GM12878 (cell line): ENCODE results near the gene SEMA4D.

Experiments used
- CBFB ChIP-seq: IDR thresholded peaks from 2 replicates; pipeline ENCODE4 v1.6.1; 2016; ENCODE audit warnings: antibody characterized with exemption, low read depth
- CREB1 ChIP-seq: IDR thresholded peaks from 2 replicates; pipeline ENCODE4 v1.6.1; 2012; ENCODE audit warnings: low read depth, mild to moderate bottlenecking, inconsistent platforms
- EZH2 ChIP-seq: IDR thresholded peaks from 2 replicates; pipeline ENCODE4 v1.6.1; 2012; ENCODE audit warnings: low read depth, mild to moderate bottlenecking, control low read depth, inconsistent platforms, low read length, borderline replicate concordance; ENCODE audit not compliant: control insufficient read depth
- FOXM1 ChIP-seq: IDR thresholded peaks from 2 replicates; pipeline ENCODE4 v1.6.1; 2012; ENCODE audit warnings: low read depth, mild to moderate bottlenecking, inconsistent platforms, low read length, moderate library complexity
- NR2C2 ChIP-seq: IDR thresholded peaks from 2 replicates; pipeline ENCODE4 v1.6.1; 2011; ENCODE audit warnings: borderline replicate concordance, low read depth; ENCODE audit not compliant: control insufficient read depth, insufficient read length
- RBBP5 ChIP-seq: fragments of 200-600 bp; sonication (generic); conservative IDR thresholded peaks from 2 replicates; pipeline ENCODE4 v1.6.1; 2016
- RCOR1 ChIP-seq: conservative IDR thresholded peaks from 2 replicates; pipeline ENCODE4 v1.6.1; 2012; ENCODE audit warnings: low read depth, low read length, improper control_type of control experiment
- TF ChIP-seq, protein P1 (sequence below): IDR thresholded peaks from 2 replicates; pipeline ENCODE4 v1.6.1; 2012; ENCODE audit warnings: low read depth, low read length, improper control_type of control experiment
- TF ChIP-seq, protein P2 (sequence below), 3 experiments: IDR thresholded peaks in 2 of 3; conservative IDR thresholded peaks in 1 of 3; 2 replicates each; pipeline ENCODE4 v1.5.1; 2011; ENCODE audit warnings: low read depth in 3 of 3, low read length in 3 of 3, mild to moderate bottlenecking in 3 of 3, control low read depth in 2 of 3, moderate library complexity in 2 of 3, inconsistent platforms in 1 of 3, mixed read lengths in 1 of 3; ENCODE audit not compliant: control insufficient read depth in 2 of 3, insufficient read depth in 1 of 3; ENCODE audit errors: extremely low read depth in 1 of 3
- TF ChIP-seq, protein P3 (sequence below): fragments of 150-350 bp; IDR thresholded peaks from 2 replicates; pipeline ENCODE4 v1.6.1; 2016; ENCODE audit warnings: low read depth, low read length

DNA sequence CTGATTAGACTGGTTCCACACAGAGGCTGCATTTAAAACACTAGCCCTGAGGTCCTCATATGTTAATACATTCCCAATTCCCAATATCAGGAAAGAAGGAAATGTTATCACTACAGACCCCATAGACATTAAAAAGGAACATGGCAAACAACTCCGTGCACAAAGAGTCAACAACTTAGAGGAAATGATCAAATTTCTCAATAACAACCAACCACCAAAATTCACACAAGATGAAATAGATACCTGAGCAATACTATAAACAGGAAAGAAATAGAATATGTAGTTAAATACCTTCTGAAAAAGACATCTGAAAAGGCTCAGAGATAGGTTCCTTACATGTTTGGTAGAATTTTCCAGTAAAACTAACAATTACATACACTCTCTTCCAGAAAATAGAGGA lies 28.9 kb downstream of the SEMA4D start:
- TF ChIP-seq, protein P1, sequence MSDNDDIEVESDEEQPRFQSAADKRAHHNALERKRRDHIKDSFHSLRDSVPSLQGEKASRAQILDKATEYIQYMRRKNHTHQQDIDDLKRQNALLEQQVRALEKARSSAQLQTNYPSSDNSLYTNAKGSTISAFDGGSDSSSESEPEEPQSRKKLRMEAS, result no peak
- TF ChIP-seq RCOR1 (no peak), CREB1 (no peak), CBFB (no peak), RBBP5 (no peak), FOXM1 (no peak), NR2C2 (no peak), EZH2 (no peak)
- TF ChIP-seq, protein P2, sequence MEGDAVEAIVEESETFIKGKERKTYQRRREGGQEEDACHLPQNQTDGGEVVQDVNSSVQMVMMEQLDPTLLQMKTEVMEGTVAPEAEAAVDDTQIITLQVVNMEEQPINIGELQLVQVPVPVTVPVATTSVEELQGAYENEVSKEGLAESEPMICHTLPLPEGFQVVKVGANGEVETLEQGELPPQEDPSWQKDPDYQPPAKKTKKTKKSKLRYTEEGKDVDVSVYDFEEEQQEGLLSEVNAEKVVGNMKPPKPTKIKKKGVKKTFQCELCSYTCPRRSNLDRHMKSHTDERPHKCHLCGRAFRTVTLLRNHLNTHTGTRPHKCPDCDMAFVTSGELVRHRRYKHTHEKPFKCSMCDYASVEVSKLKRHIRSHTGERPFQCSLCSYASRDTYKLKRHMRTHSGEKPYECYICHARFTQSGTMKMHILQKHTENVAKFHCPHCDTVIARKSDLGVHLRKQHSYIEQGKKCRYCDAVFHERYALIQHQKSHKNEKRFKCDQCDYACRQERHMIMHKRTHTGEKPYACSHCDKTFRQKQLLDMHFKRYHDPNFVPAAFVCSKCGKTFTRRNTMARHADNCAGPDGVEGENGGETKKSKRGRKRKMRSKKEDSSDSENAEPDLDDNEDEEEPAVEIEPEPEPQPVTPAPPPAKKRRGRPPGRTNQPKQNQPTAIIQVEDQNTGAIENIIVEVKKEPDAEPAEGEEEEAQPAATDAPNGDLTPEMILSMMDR (IDR thresholded peaks at IDR 0.05 in 2 of 3, conservative IDR thresholded peaks at IDR 0.05 in 1 of 3; ENCODE audit: control insufficient read depth in 2 of 3, extremely low read depth in 1 of 3, insufficient read depth in 1 of 3, low read depth in 3 of 3, low read length in 3 of 3), result no peak
- TF ChIP-seq, protein P3, sequence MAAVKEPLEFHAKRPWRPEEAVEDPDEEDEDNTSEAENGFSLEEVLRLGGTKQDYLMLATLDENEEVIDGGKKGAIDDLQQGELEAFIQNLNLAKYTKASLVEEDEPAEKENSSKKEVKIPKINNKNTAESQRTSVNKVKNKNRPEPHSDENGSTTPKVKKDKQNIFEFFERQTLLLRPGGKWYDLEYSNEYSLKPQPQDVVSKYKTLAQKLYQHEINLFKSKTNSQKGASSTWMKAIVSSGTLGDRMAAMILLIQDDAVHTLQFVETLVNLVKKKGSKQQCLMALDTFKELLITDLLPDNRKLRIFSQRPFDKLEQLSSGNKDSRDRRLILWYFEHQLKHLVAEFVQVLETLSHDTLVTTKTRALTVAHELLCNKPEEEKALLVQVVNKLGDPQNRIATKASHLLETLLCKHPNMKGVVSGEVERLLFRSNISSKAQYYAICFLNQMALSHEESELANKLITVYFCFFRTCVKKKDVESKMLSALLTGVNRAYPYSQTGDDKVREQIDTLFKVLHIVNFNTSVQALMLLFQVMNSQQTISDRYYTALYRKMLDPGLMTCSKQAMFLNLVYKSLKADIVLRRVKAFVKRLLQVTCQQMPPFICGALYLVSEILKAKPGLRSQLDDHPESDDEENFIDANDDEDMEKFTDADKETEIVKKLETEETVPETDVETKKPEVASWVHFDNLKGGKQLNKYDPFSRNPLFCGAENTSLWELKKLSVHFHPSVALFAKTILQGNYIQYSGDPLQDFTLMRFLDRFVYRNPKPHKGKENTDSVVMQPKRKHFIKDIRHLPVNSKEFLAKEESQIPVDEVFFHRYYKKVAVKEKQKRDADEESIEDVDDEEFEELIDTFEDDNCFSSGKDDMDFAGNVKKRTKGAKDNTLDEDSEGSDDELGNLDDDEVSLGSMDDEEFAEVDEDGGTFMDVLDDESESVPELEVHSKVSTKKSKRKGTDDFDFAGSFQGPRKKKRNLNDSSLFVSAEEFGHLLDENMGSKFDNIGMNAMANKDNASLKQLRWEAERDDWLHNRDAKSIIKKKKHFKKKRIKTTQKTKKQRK, result no peak
